ENCODE measurements around the gene TSEN2.
"Not testable (repeated sequence)": the region's sequence is repeated elsewhere in the genome, so short reads cannot be mapped to it uniquely, and the experiment has no call there.

Gene TSEN2

DNA sequence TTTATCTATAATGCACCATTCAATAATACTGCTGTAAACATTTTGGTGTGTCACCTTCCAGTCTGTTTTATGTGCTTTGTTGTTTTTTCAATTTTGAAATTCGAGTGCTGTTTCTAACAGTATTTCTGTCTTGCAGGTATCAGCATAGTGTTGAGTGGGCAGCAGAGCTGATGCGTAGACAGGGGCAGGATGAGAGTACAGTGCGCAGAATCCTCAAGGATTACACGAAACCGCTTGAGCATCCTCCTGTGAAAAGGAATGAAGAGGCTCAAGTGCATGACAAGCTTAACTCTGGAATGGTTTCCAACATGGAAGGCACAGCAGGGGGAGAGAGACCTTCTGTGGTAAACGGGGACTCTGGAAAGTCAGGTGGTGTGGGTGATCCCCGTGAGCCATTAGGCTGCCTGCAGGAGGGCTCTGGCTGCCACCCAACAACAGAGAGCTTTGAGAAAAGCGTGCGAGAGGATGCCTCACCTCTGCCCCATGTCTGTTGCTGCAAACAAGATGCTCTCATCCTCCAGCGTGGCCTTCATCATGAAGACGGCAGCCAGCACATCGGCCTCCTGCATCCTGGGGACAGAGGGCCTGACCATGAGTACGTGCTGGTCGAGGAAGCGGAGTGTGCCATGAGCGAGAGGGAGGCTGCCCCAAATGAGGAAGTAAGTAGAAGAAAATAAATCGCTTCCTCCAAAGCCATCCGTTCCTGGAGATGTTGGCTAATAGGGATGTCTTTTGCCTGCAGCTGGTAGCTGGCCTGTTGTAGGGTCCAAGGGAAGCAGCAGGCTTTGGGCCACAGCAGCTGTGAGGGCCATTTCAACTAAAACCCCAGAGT is 19.1 kb downstream of the TSEN2 start:
- DNase-seq: peak in 2 of 56 donors; percentile 5 to 7

DNA sequence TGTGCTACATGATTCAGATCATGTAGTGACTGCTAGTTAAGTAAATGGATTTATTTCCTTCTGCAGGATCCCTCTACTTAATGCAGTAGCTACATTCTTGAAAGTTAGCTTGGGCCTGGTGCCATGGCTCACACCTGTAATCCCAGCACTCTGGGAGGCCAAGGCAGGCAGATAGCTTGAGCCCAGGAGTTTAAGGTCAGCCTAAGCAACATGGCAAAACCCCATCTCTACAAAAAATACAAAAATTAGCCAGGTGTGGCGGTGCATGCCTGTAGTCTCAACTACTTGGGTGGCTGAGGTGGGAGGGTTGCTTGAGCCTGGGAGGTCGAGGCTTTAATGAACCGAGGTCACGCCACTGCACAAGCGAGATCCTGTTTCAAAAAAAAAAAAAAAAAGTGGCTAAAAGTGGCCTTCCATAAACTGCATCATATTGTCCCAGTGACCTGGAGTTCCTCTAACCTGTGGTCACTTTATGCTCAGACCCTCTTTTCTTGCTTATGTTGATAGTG is 22.0 kb downstream of the TSEN2 start:
- DNase-seq: no peak

DNA sequence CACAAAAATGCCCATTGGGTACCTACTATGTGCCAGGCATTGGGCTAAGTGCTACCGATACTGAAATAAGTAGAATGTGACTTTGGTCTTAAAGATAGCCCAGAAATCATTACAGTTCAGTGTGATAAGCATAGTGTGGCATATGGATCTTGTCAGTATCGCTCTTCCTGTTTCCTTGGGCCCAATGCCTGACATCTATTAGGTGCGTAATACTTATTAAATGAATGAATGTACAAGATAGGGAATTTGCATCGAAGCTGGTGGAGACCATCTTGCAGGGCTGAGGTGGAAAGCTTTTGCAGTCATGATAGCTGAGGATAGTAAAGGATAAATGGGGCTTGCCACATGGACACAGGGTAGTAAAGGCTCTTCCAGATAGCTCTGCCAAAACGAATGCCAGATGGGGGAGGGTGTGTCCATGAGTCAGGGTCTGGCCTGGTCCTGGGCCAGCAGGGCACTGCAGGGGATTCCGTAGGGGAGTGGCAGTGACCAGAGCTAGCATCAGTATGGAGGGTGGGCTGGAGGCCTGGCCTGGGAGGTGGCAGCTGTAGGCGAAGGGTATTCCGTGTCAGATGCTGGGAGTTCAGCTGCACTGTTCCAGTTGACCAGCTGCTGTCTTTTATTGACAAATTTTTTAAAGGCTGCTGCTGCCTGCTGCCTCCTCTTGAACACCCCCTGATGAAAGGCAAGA is 23.5 kb downstream of the TSEN2 start:
- no peak for DNase-seq

DNA sequence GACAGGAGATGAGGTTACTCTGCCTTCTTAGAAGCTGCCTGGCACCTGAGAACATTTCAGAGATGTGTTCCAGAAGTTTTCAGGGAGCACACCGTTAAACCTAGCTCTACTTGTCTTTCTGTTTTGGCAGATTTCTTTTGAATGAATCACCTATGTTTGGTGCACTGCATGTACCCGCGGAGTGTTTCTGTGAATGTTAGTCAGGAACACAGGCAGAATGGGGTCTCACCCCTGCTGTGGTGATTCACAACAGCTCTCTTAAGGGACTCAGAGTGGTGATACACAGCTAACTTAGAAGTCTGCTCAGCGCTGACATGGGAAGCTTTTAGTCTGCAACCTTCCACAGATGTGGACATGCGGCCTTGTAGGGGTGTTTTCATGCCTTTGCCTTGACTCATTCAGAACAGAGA is 24.0 kb downstream of the TSEN2 start:
- DNase-seq: no peak

DNA sequence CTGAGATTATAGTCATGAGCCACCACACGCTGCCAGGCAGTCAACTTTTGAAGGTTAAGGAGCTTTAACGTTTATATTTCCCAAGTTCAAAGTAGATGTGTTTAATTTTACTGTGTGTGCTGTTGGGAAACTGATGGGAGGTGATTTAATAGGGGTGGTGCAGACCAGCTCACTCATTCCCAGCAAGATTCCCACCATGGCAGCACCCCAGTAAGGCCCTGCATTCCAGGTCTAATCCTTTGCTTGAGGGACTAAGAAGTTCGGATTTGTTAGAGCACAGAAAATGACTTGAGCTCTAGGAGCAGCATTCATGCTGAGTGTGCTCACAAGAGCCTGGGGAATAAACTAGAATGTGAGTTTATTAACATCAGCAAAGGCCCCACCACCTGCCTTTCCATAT is 25.2 kb downstream of the TSEN2 start:
- DNase-seq: no peak

DNA sequence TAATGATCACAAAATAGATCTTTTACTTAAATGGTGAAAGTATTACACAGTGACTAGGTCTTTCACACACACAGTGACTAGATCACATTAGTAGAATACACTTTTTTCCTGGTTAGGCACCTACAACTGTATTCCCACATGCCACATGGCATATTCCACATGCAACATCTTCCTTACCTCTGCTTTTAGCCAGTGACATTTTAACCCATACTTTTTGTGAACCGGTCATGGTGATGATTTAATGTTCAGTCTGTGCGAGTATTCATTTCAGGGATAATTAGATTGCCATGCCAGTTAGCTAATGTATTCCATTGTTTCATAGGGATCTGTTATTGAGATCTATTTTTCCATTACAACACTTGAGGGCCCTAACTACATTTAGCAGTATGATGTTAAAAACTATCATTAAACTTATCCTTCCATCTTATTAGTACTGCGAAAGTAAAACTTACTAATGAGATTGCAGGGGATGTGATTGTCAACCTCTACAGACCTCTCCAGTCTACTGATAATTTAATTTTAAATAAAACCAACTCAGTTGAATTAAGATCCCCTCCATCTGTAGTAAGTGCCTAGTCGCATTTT is 28.3 kb downstream of the TSEN2 start:
- DNase-seq: no peak

DNA sequence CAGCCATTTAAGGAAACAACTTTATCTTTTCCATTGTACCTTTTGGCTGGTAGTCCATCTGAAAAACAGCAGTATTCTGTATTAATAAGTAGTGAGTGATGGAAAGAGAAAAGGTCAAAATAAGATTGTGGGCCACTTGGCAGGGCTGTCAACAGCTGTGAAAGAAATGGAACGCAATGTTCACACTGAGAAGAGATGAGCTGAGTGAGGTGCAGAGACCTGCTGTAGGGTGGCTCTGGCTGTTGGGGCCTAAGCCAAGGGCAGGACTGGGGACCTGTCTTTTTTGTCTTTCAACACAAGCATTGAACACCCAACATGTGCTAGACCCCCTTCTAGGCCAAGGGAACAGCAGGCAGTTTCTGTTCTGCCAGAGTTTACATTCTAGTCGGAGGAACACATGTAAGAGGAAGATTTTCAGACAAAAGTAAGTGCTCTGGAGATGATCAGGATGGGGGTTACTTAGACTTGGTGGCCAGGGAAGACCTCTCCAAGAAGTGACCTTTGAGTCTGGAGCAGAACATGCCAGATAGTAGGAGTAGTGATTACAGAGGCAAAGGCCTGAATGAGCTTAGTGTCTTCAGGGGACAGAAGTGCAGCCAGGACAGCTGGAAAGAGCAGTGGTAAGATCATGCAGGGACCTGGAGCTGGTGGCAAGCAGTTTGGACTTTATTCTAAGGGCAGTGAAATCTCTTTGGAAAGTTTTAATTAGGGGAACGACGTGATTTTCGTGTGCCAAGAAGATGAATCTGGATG is 29.6 kb downstream of the TSEN2 start:
- no peak for DNase-seq

DNA sequence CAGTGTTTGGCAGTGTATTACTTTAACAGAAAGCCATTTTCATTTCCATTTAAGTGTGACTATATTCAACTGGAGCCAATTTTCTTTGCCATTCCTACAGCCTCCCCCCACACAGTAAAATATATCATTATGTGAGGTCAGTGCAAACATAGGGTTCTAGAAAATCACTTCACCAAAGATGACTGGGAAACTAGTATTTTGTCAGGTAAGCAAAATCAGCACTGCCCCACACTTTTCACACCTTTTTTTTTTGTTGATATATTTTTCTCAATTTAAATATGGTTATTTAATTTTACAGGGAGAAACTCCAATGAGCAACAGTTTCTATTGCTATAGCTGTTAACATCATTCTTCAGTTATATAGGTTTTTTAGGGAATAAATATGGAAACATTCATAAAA is 31.4 kb downstream of the TSEN2 start:
- no peak for DNase-seq

DNA sequence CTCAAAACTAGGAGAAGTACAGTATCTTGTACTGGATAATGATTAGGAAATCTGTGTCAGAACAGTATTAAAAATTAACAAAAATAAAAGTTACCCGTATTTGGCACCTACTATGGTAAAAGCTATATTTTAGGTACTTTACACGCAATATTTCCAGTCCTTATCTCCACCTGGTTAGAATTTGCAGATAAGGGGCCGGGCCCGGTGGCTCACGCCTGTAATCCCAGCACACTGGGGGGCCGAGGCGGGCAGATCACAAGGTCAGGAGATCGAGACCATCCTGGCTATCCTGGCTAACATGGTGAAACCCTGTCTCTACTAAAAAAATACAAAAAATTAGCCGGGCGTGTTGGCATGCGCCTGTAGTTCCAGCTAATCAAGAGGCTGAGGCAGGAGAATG is 32.6 kb downstream of the TSEN2 start:
- no peak for DNase-seq

DNA sequence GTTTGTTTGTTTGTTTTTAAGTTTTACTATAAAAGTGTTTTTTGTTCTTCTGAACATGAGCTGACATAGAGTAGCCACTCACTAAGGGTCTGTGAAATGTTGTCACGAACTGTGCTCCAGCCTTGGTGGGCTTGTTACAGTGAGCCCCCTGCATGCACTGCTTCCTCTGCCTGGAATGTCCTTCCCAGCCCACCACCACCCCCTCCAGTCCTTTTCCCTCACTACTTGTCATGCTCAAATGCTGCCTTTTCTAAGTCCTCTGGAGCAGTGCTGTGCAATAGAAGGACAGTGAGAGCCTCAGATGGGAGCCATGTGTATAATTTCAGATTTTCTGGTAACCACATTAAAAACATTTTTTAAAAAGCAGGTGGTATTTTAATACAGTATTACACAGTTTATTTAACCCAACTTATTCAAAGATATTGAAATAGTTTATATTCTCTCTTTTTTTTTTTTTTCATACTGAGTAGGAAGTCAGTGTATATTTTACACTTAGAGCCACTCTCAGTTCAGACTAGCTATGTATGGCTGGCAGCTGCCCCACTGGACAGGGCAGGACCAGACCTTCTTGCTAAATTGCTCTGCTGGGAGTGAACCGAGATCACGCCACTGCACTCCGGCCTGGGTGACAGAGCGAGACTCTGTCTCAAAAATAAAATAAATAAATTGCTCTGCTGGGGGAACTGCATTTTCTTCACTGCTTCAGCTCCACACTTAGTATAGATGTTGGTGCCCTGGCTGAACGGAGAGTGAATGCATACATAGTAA is 34.2 kb downstream of the TSEN2 start:
- no peak for DNase-seq

DNA sequence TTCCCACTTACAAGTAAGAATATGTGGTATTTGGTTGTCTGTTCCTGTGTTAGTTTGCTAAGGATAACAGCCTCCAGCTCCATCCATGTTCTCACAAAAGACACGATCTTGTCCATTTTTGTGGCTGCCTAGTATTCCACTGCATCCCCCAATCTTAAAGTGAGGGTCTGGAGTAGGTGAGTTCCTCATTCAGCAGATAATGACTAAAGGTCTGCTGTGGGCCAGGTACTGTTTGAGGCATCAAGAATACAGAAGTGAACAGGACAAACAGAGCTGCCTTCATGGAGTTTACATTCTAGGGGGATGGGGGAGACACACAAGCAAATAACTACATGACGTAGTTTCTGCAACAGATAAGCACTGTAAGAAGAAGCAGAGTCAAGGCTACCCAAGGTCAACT is 36.7 kb downstream of the TSEN2 start:
- no peak for DNase-seq

DNA sequence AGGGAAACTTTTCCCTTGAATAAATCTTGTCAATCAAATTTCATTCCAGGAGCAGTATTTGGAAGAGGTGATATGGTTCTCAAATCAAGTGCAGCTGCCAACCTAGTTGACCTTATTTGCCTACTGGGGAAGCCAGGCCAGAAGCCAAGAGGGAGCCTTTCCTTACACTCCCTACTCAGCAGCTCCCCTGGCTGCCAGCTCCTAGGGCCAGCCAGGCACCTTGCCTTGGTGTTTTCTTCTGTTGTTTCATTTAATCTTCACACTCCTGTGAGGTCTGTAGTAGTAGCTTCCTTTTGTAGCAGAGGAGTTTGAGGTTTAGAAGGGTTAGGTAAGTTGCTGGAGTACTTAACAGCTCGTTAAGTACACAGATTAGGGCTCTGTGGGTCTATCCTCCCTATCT is 38.4 kb downstream of the TSEN2 start:
- DNase-seq: no peak

DNA sequence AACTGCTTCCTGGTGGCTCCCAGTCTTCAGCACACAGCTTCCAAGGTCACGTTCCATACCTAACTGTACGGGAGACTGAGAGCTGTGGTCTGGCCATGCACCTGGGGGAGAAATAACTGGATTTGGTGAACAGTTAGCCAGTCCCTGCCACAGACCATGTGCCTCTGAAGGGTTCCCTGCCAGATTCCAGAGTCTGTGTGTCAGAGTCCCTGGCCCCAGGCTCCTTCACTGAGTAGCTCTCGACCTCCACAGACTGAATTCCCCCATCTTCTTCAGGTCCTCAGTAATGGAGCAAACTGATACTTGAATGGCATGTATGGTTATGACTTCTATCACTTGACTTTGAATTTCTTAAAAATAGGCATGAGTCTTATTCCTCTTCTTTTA is 43.5 kb downstream of the TSEN2 start:
- no peak for DNase-seq

DNA sequence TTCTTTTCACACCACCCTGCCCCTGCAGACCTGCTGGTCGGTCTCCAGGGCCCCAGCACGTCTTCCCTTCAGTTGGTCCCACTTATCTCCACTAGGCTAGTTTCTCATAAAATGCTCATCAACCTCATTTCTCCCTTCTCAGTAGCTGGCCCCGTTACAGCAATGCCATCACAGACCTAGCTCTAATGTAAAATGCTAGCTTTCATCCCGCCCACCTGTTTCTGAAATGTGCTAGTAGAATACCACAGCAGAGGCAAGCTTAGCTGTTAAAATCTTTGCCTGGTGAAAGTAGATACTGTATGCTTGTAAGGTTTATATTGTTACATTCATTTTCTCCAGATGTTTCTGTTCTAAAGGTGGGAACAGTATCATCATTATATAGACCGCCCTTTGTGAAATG is 47.9 kb downstream of the TSEN2 start:
- DNase-seq: peak in 13 of 56 donors; percentile 3 to 37 (median 20)

DNA sequence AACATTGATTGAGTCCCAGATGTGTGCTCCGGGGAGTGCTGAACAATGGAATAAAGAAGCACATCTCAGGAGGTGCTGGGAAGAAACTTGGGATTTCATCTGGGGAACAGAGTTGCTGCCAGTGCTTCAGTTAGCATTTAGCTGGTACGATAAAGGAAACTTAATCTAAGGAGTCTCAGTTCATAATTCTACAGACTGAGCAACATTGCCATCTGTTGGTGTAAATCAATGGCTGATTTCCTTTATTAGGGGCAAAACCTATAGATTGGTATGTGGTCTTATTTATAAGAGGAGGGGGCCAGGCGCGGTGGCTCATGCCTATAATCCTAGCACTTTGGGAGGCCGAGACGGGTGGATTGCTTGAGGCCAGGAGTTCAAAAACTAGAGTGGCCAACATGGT is 52.1 kb downstream of the TSEN2 start:
- no peak for DNase-seq

DNA sequence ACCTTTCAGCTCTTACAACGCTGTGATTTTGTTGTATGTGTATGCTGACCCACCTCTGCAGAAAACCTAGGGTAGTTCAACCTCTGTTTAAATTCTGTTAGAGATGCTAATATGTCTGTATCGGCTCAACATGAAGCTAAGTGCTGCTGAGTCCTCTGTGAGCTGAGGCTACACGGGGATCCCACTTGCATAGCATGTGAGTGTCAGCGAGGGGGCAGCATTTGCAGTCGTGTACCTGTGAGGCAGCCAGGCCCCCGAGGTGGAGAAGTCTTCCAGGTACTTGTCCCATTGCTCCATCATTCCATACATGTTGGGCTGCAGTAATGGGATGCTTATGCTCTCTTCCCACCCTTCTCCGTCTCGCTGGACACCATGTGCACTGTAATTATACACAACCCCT is 57.3 kb downstream of the TSEN2 start:
- DNase-seq: no peak

DNA sequence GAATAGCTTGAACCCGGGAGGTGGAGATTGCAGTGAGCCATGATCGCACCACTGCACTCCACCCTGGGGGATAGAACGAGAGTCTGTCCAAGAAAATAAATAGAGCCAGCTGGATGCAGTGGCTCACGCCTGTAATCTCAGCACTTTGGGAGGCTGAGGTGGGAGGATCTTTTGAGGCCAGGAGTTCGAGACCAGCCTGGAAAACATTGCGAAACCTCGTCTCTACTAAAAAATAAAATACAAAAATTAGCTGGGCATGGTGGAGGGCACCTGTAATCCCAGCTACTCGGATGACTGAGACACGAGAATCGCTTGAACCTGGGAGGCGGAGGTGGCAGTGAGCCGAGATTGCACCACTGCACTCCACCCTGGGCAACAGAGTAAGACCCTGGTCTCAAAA is 59.2 kb downstream of the TSEN2 start:
- not testable (repeated sequence) for DNase-seq

DNA sequence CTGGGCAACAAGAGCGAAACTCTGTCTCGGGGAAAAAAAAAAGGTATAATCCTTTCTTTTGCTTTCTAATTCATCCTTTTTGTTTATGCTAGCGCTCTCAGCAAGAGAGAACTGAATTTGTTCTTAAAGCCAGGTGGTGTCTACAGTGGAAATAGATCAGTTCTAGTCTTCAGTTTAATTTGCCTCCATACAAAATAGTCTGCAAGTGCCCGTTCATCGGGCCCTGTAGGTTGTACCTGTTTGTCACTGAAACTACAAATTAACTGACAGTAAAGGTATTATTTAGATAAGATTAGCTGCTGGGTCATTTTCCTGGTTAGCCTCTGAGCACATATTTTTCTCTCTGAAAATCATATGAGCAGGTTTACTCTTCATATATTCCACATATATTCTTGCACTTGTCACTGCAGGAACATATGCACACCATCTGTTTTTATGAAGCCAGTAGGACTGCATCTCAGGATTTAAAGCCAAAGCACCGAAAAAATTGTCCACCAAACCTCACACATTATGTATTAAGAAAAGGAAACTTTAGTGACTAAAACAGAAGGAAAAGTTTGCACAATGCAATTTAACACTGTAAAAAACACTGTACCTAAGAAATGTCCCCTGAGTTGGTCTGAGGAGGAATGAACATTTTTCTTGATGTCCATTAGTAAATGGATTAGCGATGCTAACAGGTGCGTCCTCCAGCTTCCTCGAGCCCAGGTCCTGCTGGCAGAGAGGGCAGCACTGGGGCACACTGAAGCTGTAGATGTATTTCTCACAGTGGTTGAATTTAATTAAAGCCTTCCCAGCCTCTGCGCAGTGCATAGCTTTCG is 60.6 kb downstream of the TSEN2 start:
- DNase-seq: no peak

DNA sequence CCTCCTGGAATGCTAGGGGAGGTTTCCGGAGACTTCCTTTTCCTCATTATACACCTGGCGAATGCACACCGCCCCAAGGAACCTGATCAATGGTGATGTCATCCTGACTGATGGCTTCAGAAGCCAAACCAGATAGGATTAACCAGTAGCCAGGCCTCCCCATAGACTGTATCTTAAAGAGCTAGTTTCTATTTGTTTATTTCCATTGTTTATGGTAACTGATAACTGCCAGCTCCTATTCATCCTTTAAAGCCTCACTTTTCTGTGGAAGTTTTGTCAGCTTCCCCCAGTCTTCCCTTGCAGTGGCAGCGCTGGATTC is 61.2 kb downstream of the TSEN2 start, which contains the start of gene MKRN2OS:
MKRN2OS (minus strand) TSS at position 27 of the 319 bp plus-strand sequence. CDS start 35 bp downstream, outside the sequence.
- no peak for DNase-seq
